Measurements from ENCODE around the gene DHRS4.
"Not testable (repeated sequence)": the region's sequence is repeated elsewhere in the genome, so short reads cannot be mapped to it uniquely, and the experiment has no call there.

Gene DHRS4

GRCh38 chr14:23941230-23941629, 12.3 kb upstream of the DHRS4 start:
- no peak for DNase-seq (ENCODE audit: low read depth in 2 of 2)

GRCh38 chr14:23941669-23942068, 11.9 kb upstream of the DHRS4 start:
- no peak for DNase-seq (ENCODE audit: low read depth in 2 of 2)

GRCh38 chr14:23942587-23942986, 11.0 kb upstream of the DHRS4 start:
- no peak for DNase-seq (ENCODE audit: low read depth in 2 of 2)

GRCh38 chr14:23949069-23949468, 4.5 kb upstream of the DHRS4 start:
- not testable (repeated sequence) for DNase-seq (ENCODE audit: low read depth in 2 of 2)

GRCh38 chr14:23950411-23951135, 3.0 kb upstream of the DHRS4 start:
- no peak for DNase-seq (ENCODE audit: low read depth in 2 of 2)

DNA sequence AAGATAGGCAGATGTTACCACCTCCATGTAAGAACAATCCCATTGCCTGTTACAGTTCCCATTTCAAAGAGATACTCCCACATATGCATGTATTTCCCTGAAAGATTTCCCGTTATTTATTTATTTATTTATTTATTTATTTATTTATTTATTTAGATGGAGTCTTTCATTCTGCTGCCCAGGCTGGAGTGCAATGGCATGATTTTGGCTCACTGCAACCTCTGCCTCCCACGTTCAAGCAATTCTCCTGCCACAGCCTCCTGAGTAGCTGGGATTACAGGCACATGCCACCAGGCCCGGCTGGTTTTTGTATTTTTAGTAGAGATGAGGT, 2.5 kb upstream of the DHRS4 start:
- DNase-seq (ENCODE audit: low read depth in 2 of 2): not testable (repeated sequence)

DNA sequence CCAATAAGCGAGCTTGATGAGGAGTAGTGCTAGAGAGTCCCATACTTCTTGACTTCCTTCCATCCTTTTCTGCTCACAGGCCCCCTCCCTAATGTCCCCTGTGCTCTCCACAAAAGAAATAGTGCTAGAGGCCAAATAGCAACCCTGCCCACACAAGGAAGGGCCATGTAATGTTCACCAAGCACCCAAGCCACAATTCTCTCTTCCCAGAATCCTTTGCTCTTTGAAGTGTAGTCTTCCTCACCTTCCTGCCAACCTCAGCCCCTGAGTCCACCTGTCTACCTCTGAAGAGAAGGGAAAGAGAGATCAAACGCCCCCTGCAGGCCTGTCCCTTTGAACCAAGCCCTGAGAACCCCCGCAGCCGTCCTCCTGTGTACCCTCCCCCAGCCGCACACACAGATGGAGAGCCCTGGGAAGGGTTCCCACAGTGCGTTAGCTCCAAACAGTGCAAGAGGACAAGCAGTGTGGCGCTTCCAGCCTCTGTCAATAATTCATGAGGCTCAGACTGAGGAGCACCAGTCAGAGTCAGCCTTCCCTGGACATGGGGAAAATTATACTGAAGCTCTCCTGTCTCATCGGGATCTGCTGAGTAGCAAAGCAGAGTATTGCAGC, 1.9 kb upstream of the DHRS4 start:
- no peak for DNase-seq (ENCODE audit: low read depth in 2 of 2)

- not testable (repeated sequence) for DNase-seq (ENCODE audit: low read depth in 2 of 2)
Measured at GRCh38 chr14:23953116-23953463, 480 bp upstream of the DHRS4 start.

GRCh38 chr14:23954279-23954614, 677 bp downstream of the DHRS4 start:
- DNase-seq (ENCODE audit: low read depth in 2 of 2): not testable (repeated sequence)

DNA sequence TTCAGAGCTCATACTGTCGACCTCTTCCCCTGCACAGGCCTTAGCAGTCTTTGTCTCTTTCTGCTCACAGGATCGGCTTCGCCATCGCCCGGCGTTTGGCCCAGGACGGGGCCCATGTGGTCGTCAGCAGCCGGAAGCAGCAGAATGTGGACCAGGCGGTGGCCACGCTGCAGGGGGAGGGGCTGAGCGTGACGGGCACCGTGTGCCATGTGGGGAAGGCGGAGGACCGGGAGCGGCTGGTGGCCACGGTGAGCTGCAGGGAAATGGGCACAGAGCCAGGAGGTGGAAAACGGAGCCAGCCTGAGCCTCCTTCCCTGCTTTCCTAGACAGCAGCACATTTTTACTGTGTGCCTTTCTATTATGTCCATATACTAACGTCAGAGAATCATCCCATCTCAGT, 1.4 kb downstream of the DHRS4 start:
- not testable (repeated sequence) for DNase-seq (ENCODE audit: low read depth in 2 of 2)

DNA sequence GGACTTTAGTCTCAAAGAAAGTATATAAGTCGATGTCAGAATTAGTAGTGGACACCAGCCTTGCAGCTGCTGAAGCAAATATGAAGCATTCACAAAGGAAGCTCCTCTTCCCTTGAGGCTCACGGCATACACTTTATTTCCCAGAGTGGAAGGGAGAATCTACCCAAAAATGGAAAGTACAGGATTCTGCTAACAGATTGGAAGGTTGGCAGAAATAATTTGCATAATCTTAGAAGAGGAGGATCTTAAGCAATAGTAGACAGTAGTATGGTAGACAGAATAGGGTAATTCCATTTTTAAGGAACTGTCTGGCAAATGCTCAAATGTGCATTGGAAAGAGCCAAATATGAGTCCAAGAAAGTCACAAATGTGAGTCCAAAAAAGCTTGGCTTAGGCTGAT, 2.2 kb downstream of the DHRS4 start:
- DNase-seq (ENCODE audit: low read depth in 2 of 2): not testable (repeated sequence)

DNA sequence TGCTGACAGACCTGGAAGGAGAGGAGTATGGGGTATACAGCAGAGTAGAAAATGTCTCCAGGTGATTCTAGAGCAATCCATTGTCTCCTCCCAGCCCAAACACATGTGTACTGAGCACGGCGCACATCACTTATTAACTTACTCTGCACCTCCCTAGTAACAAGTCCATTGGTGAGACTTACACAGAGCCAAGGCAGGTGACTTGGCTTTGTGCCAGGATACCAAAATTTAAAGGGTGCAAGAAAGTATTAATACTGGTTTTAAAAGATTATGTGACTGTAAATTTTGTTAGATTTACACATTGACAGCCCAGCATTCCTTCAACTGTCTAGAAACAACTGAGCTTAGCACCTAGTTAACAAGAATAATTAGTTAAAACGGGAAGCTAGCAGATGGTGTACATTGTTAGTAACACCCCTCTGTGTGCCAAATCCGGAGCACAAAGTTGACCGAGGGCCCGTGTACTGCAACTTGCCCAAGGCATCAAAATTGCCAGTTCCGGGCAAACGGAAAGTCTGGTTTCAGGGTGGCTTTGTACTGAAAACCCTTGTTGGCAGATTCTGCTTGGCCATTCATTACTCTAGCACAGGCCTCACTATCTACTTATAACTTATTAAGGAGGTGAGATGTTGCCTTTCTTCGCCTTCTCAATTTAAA, 4.5 kb downstream of the DHRS4 start:
- DNase-seq (ENCODE audit: low read depth in 2 of 2): not testable (repeated sequence)

DNA sequence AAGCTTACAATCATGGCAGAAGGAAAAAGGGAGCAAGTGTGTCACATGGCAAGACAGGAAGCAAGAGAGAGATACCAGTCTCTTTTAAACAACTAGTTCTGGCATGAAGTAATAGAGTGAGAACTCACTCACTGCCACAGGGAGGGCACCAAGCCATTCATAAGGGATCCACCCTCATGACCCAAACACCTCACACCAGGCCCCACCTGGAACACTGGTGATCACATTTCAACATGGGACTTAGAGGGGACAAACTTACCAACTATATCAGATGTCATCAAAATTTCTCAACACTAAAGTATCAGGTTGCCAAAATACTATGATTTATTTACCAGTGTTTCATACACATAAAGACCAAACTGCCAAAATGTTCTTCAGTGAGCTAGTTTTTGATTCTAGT, 7.3 kb downstream of the DHRS4 start:
- DNase-seq (ENCODE audit: low read depth in 2 of 2): not testable (repeated sequence)

- DNase-seq (ENCODE audit: low read depth in 2 of 2): not testable (repeated sequence)
Measured at GRCh38 chr14:23961704-23962103, 8.1 kb downstream of the DHRS4 start.

DNA sequence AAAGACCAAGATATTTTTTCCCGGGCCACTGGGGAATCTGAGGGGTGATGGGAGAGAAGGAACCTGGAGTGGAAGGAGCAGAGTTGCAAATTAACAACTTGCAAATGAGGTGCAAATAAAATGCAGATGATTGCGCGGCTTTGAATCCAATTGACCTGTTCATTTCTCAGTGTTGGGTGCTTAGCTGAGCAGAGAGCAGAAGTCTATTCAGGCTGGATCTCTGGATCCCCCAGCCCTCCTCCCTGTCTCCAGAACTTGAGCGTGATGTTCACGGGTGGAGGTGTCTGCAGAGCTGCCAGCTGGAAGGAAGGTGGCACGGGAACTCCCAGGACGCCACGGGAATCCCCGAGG, 15.5 kb downstream of the DHRS4 start:
- DNase-seq (ENCODE audit: low read depth in 2 of 2): not testable (repeated sequence)

DNA sequence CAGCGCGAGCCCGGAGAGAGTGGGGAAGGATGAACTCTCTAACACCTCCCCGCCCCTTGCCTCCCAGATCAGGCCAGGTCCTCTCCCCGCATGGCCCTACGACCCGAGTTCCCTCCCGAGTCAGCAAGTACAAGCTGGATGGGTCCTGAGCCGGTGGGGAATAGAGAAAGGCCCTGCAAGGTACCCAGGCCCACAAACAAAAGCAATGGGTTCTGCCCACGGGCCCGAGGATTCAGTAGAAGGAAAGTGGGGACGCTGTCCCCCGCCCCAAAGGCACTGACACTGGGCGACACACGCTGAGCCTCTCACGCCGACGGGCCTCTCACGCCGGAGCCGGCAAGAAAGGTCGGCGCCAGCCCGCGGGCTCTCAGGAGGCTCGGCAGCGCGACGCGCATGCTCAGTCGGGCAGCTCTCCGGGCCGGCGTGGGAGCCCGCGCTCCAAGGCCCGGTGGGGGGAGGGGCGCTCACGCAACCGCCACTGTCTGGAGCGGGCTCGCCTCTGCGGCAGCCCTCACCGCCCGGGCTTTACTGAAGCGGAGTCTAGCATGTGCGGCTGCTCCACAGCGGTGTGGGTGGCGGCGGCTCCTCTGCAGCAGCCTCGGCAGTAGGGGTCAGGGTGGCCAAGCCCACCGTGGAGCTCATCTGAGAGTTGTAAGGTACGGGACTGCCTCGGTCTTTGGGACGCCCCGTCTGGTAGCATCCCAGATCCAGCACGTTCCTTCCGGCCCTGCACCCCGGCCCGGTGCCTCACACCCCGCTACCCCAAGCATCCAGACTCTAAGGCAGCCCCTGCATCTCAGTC, 16.1 kb downstream of the DHRS4 start:
- DNase-seq (ENCODE audit: low read depth in 2 of 2): peak; percentile 41 to 54

DNA sequence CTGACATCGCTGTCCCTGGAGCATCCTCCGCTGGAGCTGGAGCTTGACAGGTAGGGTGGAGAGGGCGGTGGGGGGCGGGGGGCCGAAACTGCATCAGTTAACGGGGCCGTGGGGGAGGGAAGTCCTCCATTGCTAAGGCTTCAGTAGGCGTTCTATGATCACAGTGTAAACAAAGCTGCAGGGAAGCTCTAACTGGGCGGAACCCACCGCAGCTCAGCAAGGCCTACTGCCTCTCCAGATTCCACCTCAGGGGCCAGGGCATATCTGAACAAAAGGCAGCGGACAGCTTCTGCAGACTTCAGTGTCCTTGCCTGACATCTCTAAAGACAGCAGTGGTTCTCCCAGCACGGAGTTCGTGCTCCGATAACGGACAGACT, 16.7 kb downstream of the DHRS4 start:
- DNase-seq (ENCODE audit: low read depth in 2 of 2): not testable (repeated sequence)

DNA sequence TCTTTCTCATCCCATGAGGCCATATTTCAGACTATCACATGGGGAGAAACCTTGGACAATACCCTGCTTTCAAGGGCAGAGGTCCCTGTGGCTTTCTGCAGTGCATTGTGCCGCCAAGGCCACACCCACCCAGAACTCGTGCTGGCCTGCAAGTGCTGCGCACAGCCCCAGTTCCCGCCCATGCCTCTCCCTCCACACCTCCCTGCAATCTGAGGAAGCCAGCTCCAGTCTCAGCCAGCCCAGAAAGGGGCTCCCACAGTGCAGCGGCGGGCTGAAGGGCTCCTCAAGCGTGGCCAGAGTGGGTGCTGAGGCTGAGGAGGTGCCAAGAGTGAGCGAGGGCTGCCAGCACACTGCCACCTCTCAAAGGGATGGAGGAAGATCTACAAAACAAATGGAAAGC, 19.6 kb downstream of the DHRS4 start:
- not testable (repeated sequence) for DNase-seq (ENCODE audit: low read depth in 2 of 2)

GRCh38 chr14:23974041-23974440, 20.5 kb downstream of the DHRS4 start:
- DNase-seq (ENCODE audit: low read depth in 2 of 2): not testable (repeated sequence)

GRCh38 chr14:23977208-23977607, 23.6 kb downstream of the DHRS4 start:
- not testable (repeated sequence) for DNase-seq (ENCODE audit: low read depth in 2 of 2)

- DNase-seq (ENCODE audit: low read depth in 2 of 2): not testable (repeated sequence)
Measured at GRCh38 chr14:23981951-23982813, 28.6 kb downstream of the DHRS4 start.

All from activated CD4-positive, alpha-beta T cell treated with anti-CD3 and anti-CD28 coated beads for 24 hours (primary cell).